CD14-positive monocyte (primary cell): ENCODE measurements around the gene ZNF76. TPM values are rescaled to one million over a fixed set of nuclear protein-coding genes. Genes with fewer than 3 reads are reported as not detected.

Source experiments
- DNase-seq, 3 donors: peaks; one replicate each; pipeline ENCODE4 v3.0.0-alpha.2; 2011 to 2022
- H2AFZ ChIP-seq: 2 replicates; pipeline ENCODE4 v1.6.0; 2012; ENCODE audit warnings: mild to moderate bottlenecking, low read depth, low read length, inconsistent platforms; ENCODE audit not compliant: insufficient read depth, poor library complexity, severe bottlenecking
- H3K27ac ChIP-seq, 2 donors: 1 replicate in 1 of 2; 2 replicates in 1 of 2; pipeline ENCODE4 v1.5.1; 2012 to 2013; ENCODE audit warnings: low read length in 2 of 2, control low read depth in 1 of 2, inconsistent platforms in 1 of 2, low read depth in 1 of 2, mild to moderate bottlenecking in 1 of 2
- H3K27me3 ChIP-seq, 2 donors: one replicate each; pipeline versions ENCODE4 v1.6.0 to v1.6.1; 2011 to 2013; ENCODE audit warnings: low read length in 2 of 2; ENCODE audit not compliant: control insufficient read depth in 2 of 2, insufficient read depth in 2 of 2
- H3K36me3 ChIP-seq, 2 donors: replicated peaks in 1 of 2; 1 replicate in 1 of 2; 2 replicates in 1 of 2; pipeline versions ENCODE4 v1.5.1 to v1.6.1; 2012 to 2013; ENCODE audit warnings: low read length in 2 of 2, control low read depth in 1 of 2, inconsistent platforms in 1 of 2, mild to moderate bottlenecking in 1 of 2; ENCODE audit not compliant: insufficient read depth in 2 of 2, control insufficient read depth in 1 of 2
- H3K4me1 ChIP-seq, 2 donors: 1 replicate in 1 of 2; 2 replicates in 1 of 2; pipeline versions ENCODE4 v1.5.1 to v1.6.1; 2012 to 2013; ENCODE audit warnings: low read length in 2 of 2, control low read depth in 1 of 2, inconsistent platforms in 1 of 2, mild to moderate bottlenecking in 1 of 2, moderate library complexity in 1 of 2; ENCODE audit not compliant: insufficient read depth in 2 of 2, control insufficient read depth in 1 of 2
- H3K4me2 ChIP-seq: replicated peaks from 2 replicates; pipeline ENCODE3; 2012; ENCODE audit warnings: low read length, moderate library complexity, mild to moderate bottlenecking; ENCODE audit not compliant: poor library complexity, severe bottlenecking; ENCODE audit errors: extremely low read depth
- H3K4me3 ChIP-seq, 3 experiments: fragments of 200-600 bp in 1 of 3; sonication (generic) in 1 of 3; replicated peaks in 1 of 3; 1 replicate in 2 of 3; 2 replicates in 1 of 3; pipeline ENCODE4 v1.5.1; 2011 to 2013; ENCODE audit warnings: low read length in 3 of 3, mild to moderate bottlenecking in 3 of 3, control low read depth in 2 of 3, low read depth in 2 of 3, inconsistent platforms in 1 of 3, moderate library complexity in 1 of 3
- H3K79me2 ChIP-seq: 2 replicates; pipeline ENCODE4 v1.6.0; 2012; ENCODE audit warnings: mild to moderate bottlenecking, control low read depth, inconsistent platforms, low read length, moderate library complexity; ENCODE audit not compliant: insufficient read depth
- H3K9ac ChIP-seq: 2 replicates; pipeline ENCODE4 v1.6.0; 2017; ENCODE audit warnings: low read length, mild to moderate bottlenecking; ENCODE audit not compliant: insufficient read depth, poor library complexity, severe bottlenecking
- H3K9me3 ChIP-seq, 2 donors: replicated peaks in 1 of 2; 1 replicate in 1 of 2; 2 replicates in 1 of 2; pipeline versions ENCODE4 v1.5.1 to v1.6.1; 2012 to 2013; ENCODE audit warnings: low read length in 2 of 2, control low read depth in 1 of 2; ENCODE audit not compliant: control insufficient read depth in 1 of 2, insufficient read depth in 1 of 2
- H4K20me1 ChIP-seq: 2 replicates; pipeline ENCODE4 v1.6.0; 2012; ENCODE audit warnings: mild to moderate bottlenecking, low read length, control low read depth, moderate library complexity; ENCODE audit not compliant: insufficient read depth
- H3K27ac Mint-ChIP-seq, 7 donors: one replicate each; pipeline ENCODE4 v1.8.0; 2020; ENCODE audit warnings: mild to moderate bottlenecking in 7 of 7, mixed read lengths in 7 of 7, moderate library complexity in 6 of 7, inconsistent platforms in 2 of 7
- H3K27me3 Mint-ChIP-seq, 3 donors: one replicate each; pipeline ENCODE4 v1.8.0; 2021 to 2022; ENCODE audit warnings: low read depth in 3 of 3, mild to moderate bottlenecking in 3 of 3, mixed read lengths in 3 of 3, moderate library complexity in 3 of 3, inconsistent platforms in 1 of 3
- H3K36me3 Mint-ChIP-seq, 2 donors: one replicate each; pipeline ENCODE4 v1.8.0; 2020; ENCODE audit warnings: mixed read lengths in 2 of 2, inconsistent platforms in 1 of 2, mild to moderate bottlenecking in 1 of 2
- H3K4me1 Mint-ChIP-seq: one replicate; pipeline ENCODE4 v1.8.0; 2020; ENCODE audit warnings: mild to moderate bottlenecking, mixed read lengths
- H3K4me3 Mint-ChIP-seq, 2 donors: one replicate each; pipeline ENCODE4 v1.8.0; 2020; ENCODE audit warnings: mild to moderate bottlenecking in 2 of 2, mixed read lengths in 2 of 2, moderate library complexity in 1 of 2
- H3K9me3 Mint-ChIP-seq, 7 donors: one replicate each; pipeline ENCODE4 v1.8.0; 2020 to 2022; ENCODE audit warnings: mixed read lengths in 7 of 7, mild to moderate bottlenecking in 6 of 7, moderate library complexity in 6 of 7, inconsistent platforms in 2 of 7
- WGBS: methylation state at CpG from one replicate; pipeline ENCODE4 v1.1.5; 2013; ENCODE audit warnings: missing lambda C conversion rate; ENCODE audit not compliant: insufficient coverage; 5-methylcytosine and 5-hydroxymethylcytosine counted together
- intact Hi-C, 2 donors: fragments of 100-400 bp; cut with micrococcal nuclease; formaldehyde crosslinking; loops; one replicate each; pipeline versions ENCODE4 v1.15.0 to v1.15.1; 2023
- polyA plus RNA-seq, 3 donors: library from polyadenylated mRNA; depleted of rRNA in 1 of 3; unstranded in 2 of 3; stranded (reverse) in 1 of 3; fragments of 300-500 nt in 2 of 3; fragments of >200 nt in 1 of 3; fragmentation: Illumina TruSeq in 2 of 3; gene quantifications; 1 replicate in 2 of 3; 2 replicates in 1 of 3; pipeline ENCODE4 v1.2.3, GENCODE V29; 2012 to 2021
- TF ChIP-seq, protein P1 (sequence below): fragments of 200-600 bp; IDR thresholded peaks from one replicate; pipeline ENCODE4 v1.8.0; 2022; ENCODE audit warnings: antibody characterized with exemption, mild to moderate bottlenecking

The ZNF76 gene
- polyA plus RNA-seq, 3 donors: 6.8 to 49.7 (median 9.6) TPM

DNA sequence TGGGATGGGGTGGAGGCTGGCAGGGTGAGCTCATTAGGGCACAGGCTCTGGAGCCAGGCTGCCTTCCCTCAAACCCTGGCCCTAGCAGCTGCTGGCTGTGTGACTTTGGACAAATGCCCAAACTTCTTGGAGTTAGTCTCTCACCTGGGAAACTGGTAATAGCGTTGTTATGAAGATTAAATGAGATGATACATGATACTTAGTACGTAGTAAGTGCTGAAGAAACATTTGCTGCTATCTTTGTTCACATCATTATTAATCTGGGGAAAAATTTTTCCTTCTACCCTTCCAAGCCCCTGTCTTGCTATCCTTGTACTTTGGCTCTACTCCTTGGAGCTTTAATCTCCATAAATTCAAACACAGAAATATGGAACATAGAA is 60.5 kb downstream of the ZNF76 start:
- Histone ChIP-seq H3K27ac (no peak overlapping the region), H3K4me2 (no peak overlapping the region), H3K9me3 (no peaks in the 10 kb centered on the region), H3K9ac (no peak overlapping the region), H4K20me1 (peaks cover 44% of the 10 kb centered on the region), H3K4me3 (no peak overlapping the region), H2AFZ (no peak overlapping the region), H3K4me1 (no peaks in the 10 kb centered on the region), H3K27me3 (no peaks in the 10 kb centered on the region), H3K79me2 (peaks cover 9% of the 10 kb centered on the region), H3K36me3 (peaks cover 82 to 98% of the 10 kb centered on the region in 2 donors)
- intact Hi-C loops: no loop called here
- H3K27me3 Mint-ChIP-seq: peaks cover 0 to 4% (median 0%) of the 10 kb centered on the region in 3 donors
- H3K27ac Mint-ChIP-seq: no peak overlapping the region
- WGBS: no CpG with 5 or more reads among the region's 2 CpGs
- TF ChIP-seq, protein P1, sequence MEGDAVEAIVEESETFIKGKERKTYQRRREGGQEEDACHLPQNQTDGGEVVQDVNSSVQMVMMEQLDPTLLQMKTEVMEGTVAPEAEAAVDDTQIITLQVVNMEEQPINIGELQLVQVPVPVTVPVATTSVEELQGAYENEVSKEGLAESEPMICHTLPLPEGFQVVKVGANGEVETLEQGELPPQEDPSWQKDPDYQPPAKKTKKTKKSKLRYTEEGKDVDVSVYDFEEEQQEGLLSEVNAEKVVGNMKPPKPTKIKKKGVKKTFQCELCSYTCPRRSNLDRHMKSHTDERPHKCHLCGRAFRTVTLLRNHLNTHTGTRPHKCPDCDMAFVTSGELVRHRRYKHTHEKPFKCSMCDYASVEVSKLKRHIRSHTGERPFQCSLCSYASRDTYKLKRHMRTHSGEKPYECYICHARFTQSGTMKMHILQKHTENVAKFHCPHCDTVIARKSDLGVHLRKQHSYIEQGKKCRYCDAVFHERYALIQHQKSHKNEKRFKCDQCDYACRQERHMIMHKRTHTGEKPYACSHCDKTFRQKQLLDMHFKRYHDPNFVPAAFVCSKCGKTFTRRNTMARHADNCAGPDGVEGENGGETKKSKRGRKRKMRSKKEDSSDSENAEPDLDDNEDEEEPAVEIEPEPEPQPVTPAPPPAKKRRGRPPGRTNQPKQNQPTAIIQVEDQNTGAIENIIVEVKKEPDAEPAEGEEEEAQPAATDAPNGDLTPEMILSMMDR: no peak
- H3K36me3 Mint-ChIP-seq: peaks cover 83 to 97% of the 10 kb centered on the region in 2 donors
- no peaks in the 10 kb centered on the region for H3K4me1 Mint-ChIP-seq
- DNase-seq: no peak
- no peak overlapping the region for H3K4me3 Mint-ChIP-seq
- peaks cover 0 to 4% (median 0%) of the 10 kb centered on the region in 7 donors for H3K9me3 Mint-ChIP-seq

DNA sequence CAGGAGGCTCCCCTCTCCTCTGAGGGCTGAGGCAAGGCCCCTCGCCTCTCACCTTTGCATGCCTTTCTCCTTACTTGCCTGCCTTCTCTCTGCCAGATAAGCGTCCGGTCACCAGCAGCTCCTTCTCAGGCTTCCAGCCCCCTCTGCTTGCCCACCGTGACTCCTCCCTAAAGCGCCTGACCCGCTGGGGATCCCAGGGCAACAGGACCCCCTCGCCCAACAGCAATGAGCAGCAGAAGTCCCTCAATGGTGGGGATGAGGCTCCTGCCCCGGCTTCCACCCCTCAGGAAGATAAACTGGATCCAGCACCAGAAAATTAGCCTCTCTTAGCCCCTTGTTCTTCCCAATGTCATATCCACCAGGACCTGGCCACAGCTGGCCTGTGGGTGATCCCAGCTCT is 61.6 kb downstream of the ZNF76 start:
- peaks cover 5% of the 10 kb centered on the region for H3K79me2 ChIP-seq
- H3K4me3 ChIP-seq: no peak overlapping the region
- no peaks in the 10 kb centered on the region for H3K9me3 ChIP-seq
- intact Hi-C loops: no loop called here
- H3K4me2 ChIP-seq: no peak overlapping the region
- Mint-ChIP-seq H3K4me1 (no peaks in the 10 kb centered on the region), H3K27me3 (peaks cover 0 to 4% (median 0%) of the 10 kb centered on the region in 3 donors), H3K4me3 (no peak overlapping the region), H3K27ac (peak overlapping the region in 3 of 7 donors; percentile 28 to 63 (median 32)), H3K36me3 (peaks cover 80 to 95% of the 10 kb centered on the region in 2 donors), H3K9me3 (peaks cover 0 to 4% (median 0%) of the 10 kb centered on the region in 7 donors)
- H3K27ac ChIP-seq: no peak overlapping the region
- H3K36me3 ChIP-seq: peaks cover 80 to 95% of the 10 kb centered on the region in 2 donors
- H3K4me1 ChIP-seq: no peaks in the 10 kb centered on the region
- no peaks in the 10 kb centered on the region for H3K27me3 ChIP-seq
- no peak overlapping the region for H3K9ac ChIP-seq
- WGBS: 97% methylated on average over 6 of the region's 8 CpGs
- TF ChIP-seq, protein P1: no peak
- peaks cover 39% of the 10 kb centered on the region for H4K20me1 ChIP-seq
- H2AFZ ChIP-seq: no peak overlapping the region
- no peak for DNase-seq
